Right lung (tissue), 5 donors: ENCODE data around the gene UGT1A4. TPM values are rescaled to one million over a fixed set of nuclear protein-coding genes. Genes with fewer than 3 reads are reported as not detected.
"Not testable (repeated sequence)": the region's sequence is repeated elsewhere in the genome, so short reads cannot be mapped to it uniquely, and the experiment has no call there.

ENCODE experiments used
- DNase-seq, 2 donors: peaks; one replicate each; pipeline ENCODE4 v3.0.0-alpha.2; 2013
- polyA plus RNA-seq, 5 donors: library from polyadenylated mRNA; unstranded; fragments of 120-200 nt; gene quantifications; one replicate each; pipeline versions ENCODE4 v1.2.1 to v1.2.3, GENCODE V29; 2013; ENCODE audit warnings: inconsistent platforms in 1 of 5, low replicate concordance in 1 of 5; ENCODE audit not compliant: insufficient read length in 5 of 5, insufficient read depth in 1 of 5

Gene UGT1A4
- polyA plus RNA-seq, 5 donors = not detected

DNA sequence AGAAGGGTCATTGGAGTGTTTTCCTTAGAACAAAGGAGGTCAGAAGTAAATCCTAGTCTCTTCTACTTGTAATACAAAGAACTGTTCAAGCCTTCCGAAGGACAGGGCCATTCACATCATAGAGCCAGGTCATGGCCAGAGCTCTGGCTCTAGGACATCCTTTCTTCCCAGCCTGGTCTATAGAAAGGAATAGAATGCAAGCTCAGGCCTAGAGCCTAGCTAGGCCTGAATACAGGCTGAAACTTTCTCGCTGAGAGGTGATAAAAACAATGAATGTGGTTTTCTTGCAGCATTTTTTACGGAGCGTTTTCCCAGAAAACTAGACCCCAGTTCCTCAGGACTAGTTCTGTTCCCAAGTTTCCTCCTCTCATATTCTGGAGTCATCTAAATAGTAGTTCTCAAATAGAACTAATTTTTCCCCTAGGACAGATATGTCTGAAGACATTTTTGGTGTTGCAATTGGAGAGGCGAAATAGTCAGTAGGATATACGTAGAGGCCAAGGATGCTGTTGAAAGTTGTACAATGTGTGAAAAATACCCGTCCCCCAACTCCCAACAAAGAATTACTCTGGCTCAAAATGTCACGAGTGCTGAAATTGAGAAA is 19.0 kb upstream of the UGT1A4 start:
- DNase-seq = no peak

GRCh38 chr2:233700028-233700635 is 18.4 kb upstream of the UGT1A4 start:
- peak; percentile 28 to 40 for DNase-seq

DNA sequence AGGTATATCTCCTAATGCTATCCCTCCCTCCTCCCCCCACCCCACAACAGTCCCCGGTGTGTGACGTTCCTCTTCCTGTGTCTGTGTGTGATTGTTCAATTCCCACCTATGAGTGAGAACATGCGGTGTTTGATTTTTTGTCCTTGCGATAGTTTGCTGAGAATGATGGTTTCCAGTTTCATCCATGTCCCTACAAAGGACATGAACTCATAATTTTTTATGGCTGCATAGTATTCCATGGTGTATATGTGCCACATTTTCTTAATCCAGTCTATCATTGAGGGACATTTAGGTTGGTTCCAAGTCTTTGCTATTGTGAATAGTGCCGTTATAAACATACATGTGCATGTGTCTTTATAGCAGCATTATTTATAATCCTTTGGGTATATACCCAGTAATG is 17.7 kb upstream of the UGT1A4 start:
- DNase-seq = not testable (repeated sequence)

DNA sequence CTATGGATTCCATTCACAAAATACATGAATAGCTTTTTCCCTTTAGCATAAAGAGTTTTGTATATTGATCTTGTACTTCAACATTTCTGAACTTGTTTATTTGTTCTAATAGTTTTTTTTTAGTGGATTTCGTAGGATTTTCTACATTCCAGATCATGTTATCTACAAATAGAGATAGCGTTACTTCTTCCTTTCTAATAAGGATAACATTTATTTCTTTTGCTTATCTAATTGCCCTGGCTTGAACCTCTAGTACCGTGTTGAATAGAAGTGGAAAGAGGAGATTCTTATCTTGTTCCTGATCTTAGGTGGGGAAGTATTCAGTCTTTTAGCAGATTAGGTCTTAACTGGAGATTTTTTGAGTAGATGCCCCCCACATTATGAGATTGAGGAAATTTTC is 16.3 kb upstream of the UGT1A4 start:
- no peak for DNase-seq

DNA sequence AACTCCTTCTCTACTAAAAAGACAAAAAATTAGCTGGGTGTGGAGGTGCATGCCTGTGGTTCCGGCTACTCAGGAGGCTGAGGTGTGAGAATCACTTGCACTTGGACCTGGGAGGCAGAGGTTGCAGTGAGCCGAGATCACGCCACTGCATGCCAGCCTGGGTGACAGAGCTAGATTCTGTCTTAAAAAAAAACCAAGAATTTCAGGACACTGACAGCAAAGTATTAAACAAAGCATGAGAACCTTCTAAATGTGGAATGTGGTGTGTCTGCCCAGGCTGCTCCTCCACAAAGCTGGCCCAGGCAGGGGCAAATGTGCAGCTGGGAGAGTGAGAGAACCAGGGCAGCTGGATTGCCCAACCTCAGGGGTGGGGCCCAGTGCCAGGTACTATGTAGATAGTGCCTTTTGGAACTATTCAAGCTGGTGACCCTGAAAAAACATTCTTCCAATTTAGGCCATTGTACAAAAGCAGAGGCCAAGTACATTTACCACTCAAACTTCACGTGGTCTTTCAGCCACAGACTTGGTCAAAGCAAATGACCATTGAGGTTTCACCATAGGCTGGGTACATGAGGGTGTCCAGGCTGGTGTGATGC is 12.5 kb upstream of the UGT1A4 start:
- no peak for DNase-seq

- no peak for DNase-seq
Observed at GRCh38 chr2:233706720-233707119, 11.8 kb upstream of the UGT1A4 start.

GRCh38 chr2:233707940-233708644 is 10.4 kb upstream of the UGT1A4 start:
- DNase-seq = no peak

DNA sequence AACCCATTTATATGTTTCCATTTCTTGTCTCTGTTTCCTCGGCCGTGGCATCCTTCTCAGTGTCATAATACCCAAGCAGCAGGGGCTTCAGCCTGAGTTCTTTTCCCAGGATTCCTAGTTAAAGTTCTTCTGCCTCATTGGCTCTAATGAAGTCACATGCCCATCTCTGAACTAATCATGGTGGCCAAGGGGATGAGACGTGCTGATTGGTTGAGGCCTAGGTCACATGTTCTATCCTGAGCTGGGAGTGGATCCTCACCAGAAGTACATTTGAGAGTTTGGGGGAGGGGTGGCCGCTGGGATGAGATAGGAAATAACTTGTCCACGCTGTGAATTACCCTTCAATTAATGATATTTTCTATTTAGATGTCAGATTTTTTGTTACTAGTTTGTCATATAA is 9.6 kb upstream of the UGT1A4 start:
- no peak for DNase-seq

DNA sequence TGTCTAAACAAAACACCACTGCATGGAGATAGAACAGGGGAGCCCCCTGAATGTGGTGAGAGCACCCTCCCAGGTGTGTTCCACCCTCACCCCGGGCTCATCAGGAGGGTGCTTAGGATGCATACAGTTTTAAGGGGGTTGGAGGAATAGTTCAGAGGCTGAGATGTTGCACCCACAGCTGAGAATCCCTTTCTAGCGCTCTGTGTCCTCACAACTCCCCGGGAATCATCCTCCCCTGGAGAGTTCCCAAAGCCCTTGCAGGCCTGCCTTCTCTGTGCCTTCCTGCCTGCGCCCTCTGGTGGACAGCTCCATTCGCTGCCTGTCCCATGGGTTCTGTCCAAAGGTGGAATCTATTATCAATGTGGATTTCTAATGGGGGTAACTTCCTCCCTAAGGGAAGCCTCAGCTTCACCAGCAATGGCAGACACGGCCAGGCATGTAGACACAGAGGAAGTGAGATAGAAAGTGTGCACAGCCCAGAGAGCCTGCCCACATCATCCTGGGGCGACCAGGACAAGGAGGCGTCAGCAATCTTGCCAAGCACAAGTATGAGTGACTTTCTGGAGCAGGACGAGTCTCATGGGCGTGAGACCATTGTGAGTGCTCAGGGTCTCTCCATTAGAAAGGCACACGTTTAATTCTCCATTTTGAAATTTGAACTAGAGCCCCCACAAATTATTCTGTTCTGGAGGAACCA is 7.1 kb upstream of the UGT1A4 start:
- DNase-seq = peak; percentile 52 to 66

DNA sequence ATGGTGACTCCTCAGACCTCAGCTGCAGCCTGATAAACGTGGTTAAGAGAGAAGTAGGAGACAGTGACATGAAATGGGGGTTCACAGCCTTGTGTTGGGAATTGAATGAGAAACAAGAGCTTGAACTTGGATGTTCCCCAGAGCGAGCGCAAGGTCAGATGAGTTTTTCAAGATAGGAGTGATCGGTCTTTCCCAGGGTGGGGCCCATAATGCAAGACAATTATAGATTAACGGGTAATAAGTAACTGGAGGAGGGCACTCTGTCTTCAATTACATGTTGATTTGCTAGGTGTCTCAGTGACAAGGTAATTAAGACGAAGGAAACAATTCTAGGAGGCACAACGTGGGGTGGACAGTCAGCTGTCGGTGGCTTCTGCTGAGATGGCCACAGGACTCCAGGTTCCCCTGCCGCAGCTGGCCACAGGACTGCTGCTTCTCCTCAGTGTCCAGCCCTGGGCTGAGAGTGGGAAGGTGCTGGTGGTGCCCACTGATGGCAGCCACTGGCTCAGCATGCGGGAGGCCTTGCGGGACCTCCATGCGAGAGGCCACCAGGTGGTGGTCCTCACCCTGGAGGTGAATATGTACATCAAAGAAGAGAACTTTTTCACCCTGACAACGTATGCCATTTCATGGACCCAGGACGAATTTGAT is 5.8 kb upstream of the UGT1A4 start, which contains the start of gene UGT1A5:
UGT1A5 (plus strand) TSS at position 297 of the 651 bp plus-strand sequence; CDS start at position 382, 85 bp downstream.
- no peak for DNase-seq

- no peak for DNase-seq
Observed at GRCh38 chr2:233713262-233713615, 5.3 kb upstream of the UGT1A4 start.

DNA sequence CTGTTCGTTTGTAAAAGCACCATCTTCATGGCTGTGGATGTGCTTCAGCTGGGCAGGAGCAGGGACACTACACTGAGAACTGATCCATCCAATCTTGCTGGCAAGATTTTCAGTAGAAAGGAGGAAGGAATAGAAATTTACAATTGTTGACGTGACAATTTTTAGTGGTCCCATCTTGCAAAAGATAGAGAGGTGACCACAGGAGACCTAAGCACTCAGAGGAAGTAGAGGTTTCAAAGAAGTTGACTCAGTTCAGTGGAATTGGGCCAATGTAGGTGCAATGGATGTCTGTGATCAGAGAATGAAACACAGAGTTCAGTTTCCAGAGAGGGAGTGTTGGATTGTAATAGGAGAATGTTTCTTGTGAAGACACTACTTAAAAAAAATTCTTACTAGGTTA is 4.4 kb upstream of the UGT1A4 start:
- no peak for DNase-seq

GRCh38 chr2:233728723-233729301 is 10.3 kb downstream of the UGT1A4 start, which contains the start of gene UGT1A3:
Gene UGT1A3 (plus strand): TSS chr2:233729042. CDS start chr2:233729127, 85 bp downstream.
- DNase-seq = no peak

GRCh38 chr2:233736868-233737653 is 18.5 kb downstream of the UGT1A4 start:
- not testable (repeated sequence) for DNase-seq

- no peak for DNase-seq
Observed at GRCh38 chr2:233740870-233741269, 22.3 kb downstream of the UGT1A4 start.

GRCh38 chr2:233743464-233744259 is 25.1 kb downstream of the UGT1A4 start:
- DNase-seq = no peak

- DNase-seq = no peak
Observed at GRCh38 chr2:233745073-233745755, 26.7 kb downstream of the UGT1A4 start.

GRCh38 chr2:233745838-233746237 is 27.3 kb downstream of the UGT1A4 start:
- DNase-seq = not testable (repeated sequence)
